GM12801 (cell line): ENCODE measurements around the gene MYOZ3.

Experiments
- CTCF ChIP-seq: IDR thresholded peaks from one replicate; pipeline ENCODE4 v1.5.1; 2011; ENCODE audit warnings: control low read depth; ENCODE audit not compliant: insufficient read length; ENCODE audit errors: extremely low read depth

Gene MYOZ3

DNA sequence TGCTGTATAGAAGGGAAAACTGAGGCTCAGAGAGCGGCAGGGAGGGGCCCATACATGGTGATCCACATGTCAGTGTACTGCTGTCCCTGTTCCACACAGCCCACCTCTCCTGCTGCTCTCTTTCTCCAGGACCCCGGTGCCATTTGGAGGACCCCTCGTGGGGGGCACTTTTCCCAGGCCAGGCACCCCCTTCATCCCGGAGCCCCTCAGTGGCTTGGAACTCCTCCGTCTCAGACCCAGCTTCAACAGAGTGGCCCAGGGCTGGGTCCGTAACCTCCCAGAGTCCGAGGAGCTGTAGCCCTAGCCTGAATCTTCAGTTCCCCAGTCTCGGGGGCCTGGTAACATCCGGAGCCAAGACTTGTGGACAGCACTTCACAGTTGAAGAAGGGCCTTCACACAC is 15.5 kb downstream of the MYOZ3 start:
- TF ChIP-seq CTCF = no peak

GRCh38 chr5:150689120-150689519 is 28.1 kb downstream of the MYOZ3 start:
- TF ChIP-seq CTCF = no peak

GRCh38 chr5:150690760-150691159 is 29.7 kb downstream of the MYOZ3 start:
- TF ChIP-seq CTCF = no peak

GRCh38 chr5:150692276-150692675 is 31.2 kb downstream of the MYOZ3 start:
- no peak for TF ChIP-seq CTCF

GRCh38 chr5:150694612-150695011 is 33.6 kb downstream of the MYOZ3 start:
- TF ChIP-seq CTCF = no peak

DNA sequence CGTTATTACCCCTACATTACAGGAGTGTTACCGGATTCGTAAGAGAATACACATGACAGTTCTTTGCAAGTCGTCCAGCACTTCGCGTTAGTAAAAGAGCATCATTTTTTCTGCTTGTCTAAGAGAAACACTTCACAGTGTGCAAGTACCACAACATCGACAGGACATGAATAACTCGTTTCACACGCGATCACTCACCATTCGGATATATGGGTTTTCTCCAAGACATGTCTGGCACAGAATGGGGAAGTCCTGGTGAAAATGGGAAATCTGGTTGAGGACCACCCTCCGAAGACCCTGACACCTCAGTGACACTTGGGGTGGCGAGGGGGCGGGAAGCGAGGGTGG is 39.2 kb downstream of the MYOZ3 start:
- TF ChIP-seq CTCF = no peak

- TF ChIP-seq CTCF = no peak
Observed at GRCh38 chr5:150700594-150701377, 39.7 kb downstream of the MYOZ3 start, which contains the start of gene RBM22. Gene RBM22 (minus strand): TSS chr5:150701062. CDS start chr5:150700985, 77 bp downstream.
